IPS-20b (cell line): ENCODE results near the gene SND1.

Experiments used
- H3K27ac ChIP-seq: one replicate; pipeline ENCODE4 v1.5.1; 2013; ENCODE audit warnings: low read length
- H3K27me3 ChIP-seq: 2 replicates; pipeline ENCODE4 v1.6.1; 2013; ENCODE audit warnings: mild to moderate bottlenecking, low read length, inconsistent platforms; ENCODE audit not compliant: insufficient read depth
- H3K36me3 ChIP-seq: 2 replicates; pipeline ENCODE4 v1.6.1; 2013; ENCODE audit warnings: low read depth, mild to moderate bottlenecking, inconsistent platforms, low read length, moderate library complexity; ENCODE audit not compliant: insufficient read depth
- H3K4me1 ChIP-seq: 2 replicates; pipeline ENCODE4 v1.6.1; 2013; ENCODE audit warnings: mild to moderate bottlenecking, control low read depth, inconsistent platforms, low read length, moderate library complexity; ENCODE audit not compliant: insufficient read depth
- H3K4me3 ChIP-seq: 2 replicates; pipeline ENCODE4 v1.5.1; 2013; ENCODE audit warnings: mild to moderate bottlenecking, low read length, inconsistent platforms
- H3K9ac ChIP-seq: 2 replicates; pipeline ENCODE4 v1.6.1; 2013; ENCODE audit warnings: low read depth, mild to moderate bottlenecking, inconsistent platforms, low read length, moderate library complexity
- H3K9me3 ChIP-seq: 2 replicates; pipeline ENCODE4 v1.6.1; 2013; ENCODE audit warnings: mild to moderate bottlenecking, low read depth, low read length, inconsistent platforms; ENCODE audit not compliant: insufficient read depth

The SND1 gene

DNA sequence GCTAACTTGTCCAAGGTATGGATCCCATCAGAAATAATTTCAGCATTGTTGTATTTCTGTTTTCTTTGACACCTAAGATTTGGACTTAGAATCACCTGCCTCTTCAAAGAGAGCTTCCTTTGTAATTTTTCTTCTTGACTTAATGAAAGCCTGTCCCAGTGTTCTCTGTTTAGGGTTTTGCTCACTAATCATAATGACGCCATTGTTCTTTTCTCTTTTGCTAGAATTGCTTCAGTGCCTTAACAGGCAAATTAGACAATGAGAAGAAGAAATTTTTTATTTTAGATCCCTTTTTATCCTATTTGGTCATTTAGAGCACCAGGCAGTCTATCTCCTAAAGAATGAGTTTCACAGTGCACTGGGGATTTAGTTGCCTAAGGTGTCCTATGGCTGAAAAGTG lies 128.5 kb downstream of the SND1 start:
- H3K4me3 ChIP-seq = no peak overlapping the region
- H3K27me3 ChIP-seq = no peaks in the 10 kb centered on the region
- no peak overlapping the region for H3K27ac ChIP-seq
- H3K9ac ChIP-seq = no peak overlapping the region
- peaks cover 6% of the 10 kb centered on the region; the same call in 1 of the 2 replicates for H3K36me3 ChIP-seq
- H3K4me1 ChIP-seq = peaks cover 21% of the 10 kb centered on the region
- H3K9me3 ChIP-seq = no peaks in the 10 kb centered on the region

DNA sequence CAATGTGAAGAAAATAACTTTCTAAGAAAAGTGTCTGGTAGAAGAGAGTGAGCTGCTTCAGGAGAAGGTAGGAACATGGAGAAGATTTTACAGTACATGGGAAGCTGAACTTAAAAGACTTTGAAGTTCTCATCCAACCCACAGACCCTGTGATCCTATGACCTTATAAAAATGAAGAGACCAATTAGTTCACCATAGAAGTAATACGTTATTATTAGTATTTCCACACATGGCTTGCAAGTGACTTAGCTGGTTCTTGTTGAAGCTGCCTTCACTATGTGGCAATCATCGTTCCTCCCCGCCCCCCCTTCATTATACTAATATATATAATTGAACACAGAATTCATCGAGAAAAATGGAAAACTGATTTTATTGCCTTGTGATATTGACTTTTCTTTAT lies 129.1 kb downstream of the SND1 start:
- Histone ChIP-seq H3K4me3 (no peak overlapping the region), H3K9me3 (no peaks in the 10 kb centered on the region), H3K36me3 (peaks cover 6% of the 10 kb centered on the region; the same call in 1 of the 2 replicates), H3K27ac (no peak overlapping the region), H3K9ac (no peak overlapping the region), H3K27me3 (no peaks in the 10 kb centered on the region), H3K4me1 (peaks cover 21% of the 10 kb centered on the region)

DNA sequence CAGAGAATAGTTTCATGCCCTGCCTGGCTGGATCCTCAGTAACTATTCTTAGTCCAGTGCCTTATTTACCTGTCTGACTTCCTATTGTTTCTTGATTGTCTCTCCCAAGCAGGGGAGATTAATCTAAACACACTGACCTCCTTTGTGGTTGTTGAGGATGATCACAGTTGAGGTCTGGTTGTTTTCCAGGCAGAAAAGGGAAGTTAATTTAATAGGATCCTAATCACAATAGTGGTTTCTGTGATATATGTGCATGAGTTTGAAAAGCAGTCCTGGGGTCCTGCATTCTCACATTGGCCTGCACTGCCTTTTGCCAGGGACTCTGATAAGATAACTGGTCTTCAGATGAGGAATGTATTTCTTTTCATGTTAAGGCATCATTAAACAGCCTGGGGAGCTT lies 130.1 kb downstream of the SND1 start:
- H3K4me1 ChIP-seq = peaks cover 21% of the 10 kb centered on the region

DNA sequence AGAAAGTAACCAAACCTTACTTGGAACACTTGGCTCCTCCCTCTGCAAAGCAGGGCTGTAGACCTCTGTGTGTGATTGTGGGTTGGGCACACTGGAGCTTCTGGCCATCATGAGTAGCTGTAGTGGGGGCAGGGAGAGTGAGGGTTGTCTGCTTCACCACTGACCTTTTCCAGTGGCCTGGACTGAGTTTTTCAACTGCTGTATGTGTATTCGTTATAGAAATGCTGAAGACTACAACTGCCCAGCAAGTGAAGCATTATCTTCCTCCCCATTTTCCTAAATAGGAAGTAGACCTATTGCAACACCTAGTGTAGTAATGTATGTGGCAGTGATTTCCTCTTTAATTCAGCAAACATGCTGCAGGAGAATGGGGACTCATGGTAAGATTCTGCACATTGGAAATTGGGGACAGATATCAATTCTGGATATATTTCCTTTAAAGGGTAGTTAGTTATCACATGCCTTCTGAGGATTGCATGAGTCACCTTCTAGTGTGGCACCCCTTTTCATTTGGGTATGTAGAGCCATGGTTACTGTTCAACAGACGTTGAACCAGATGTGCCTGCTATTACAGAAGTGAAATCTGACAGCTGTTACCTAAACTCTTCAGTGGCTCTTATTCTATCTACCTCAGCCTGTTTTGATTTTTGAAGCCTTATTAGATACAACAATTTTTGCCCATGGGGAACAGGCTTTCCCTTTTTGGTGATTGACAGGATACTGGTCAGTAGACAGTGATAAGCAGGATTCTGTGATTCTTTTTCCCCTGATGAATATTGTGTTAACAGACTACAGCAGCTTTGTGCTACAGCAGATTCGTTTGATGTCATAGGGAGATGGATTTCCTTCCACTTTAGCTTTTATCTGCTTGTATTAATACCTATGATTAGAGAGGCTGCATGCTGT lies 130.9 kb downstream of the SND1 start:
- peaks cover 6% of the 10 kb centered on the region; the same call in 1 of the 2 replicates for H3K36me3 ChIP-seq
- no peak overlapping the region for H3K4me3 ChIP-seq
- H3K27me3 ChIP-seq = no peaks in the 10 kb centered on the region
- no peak overlapping the region for H3K27ac ChIP-seq
- peaks cover 27% of the 10 kb centered on the region for H3K4me1 ChIP-seq
- H3K9ac ChIP-seq = no peak overlapping the region
- H3K9me3 ChIP-seq = no peaks in the 10 kb centered on the region

More for the DNA sequence above, 130.1 kb downstream of the SND1 start:
- no peak overlapping the region for H3K4me3 ChIP-seq
- no peaks in the 10 kb centered on the region for H3K27me3 ChIP-seq
- no peaks in the 10 kb centered on the region for H3K9me3 ChIP-seq
- no peak overlapping the region for H3K9ac ChIP-seq
- peaks cover 6% of the 10 kb centered on the region; the same call in 1 of the 2 replicates for H3K36me3 ChIP-seq
- no peak overlapping the region for H3K27ac ChIP-seq

DNA sequence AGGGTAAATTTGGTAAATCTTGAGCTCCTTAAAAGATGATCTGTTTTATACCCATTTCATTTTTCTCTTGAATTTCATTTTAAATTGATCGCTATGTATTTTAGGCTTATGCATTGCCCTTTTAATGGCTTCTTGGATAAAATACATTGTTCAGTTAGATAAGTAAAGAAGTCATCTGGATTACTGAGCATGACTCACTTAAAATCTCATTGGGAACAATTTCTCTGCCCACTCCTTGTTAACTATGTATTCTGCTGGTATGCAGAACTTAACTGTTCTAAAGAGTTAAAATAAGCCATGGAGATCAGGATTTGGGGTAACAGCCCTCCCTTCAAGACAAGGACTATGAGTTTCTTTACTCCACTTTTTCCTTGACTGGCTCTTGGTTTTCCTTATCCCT lies 134.2 kb downstream of the SND1 start:
- Histone ChIP-seq H3K27ac (no peak overlapping the region), H3K4me1 (peaks cover 23% of the 10 kb centered on the region), H3K9me3 (no peaks in the 10 kb centered on the region), H3K4me3 (no peak overlapping the region), H3K36me3 (peaks cover 6% of the 10 kb centered on the region; the same call in 1 of the 2 replicates), H3K27me3 (no peaks in the 10 kb centered on the region), H3K9ac (no peak overlapping the region)

DNA sequence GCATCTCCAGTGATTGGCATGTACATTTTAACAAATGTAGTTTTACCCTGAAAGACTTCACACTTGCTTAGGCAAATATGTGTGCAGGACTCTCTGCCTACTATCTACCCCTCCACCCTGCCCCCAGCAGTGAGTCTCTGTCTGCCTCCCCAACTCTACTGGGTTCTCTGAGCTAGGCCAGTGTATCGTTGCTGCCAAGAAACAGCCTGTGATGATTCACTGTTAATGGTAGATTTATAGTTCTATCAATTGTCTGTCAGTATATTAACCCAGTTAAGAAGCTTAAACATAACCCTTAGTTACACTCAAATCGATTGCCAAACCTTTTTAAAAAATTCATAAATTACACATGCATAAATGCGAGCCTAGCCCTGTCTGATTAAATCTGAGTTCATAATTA lies 137.0 kb downstream of the SND1 start:
- Histone ChIP-seq H3K4me1 (peaks cover 6% of the 10 kb centered on the region; the same call in 1 of the 2 replicates), H3K27me3 (no peaks in the 10 kb centered on the region), H3K36me3 (peaks cover 6% of the 10 kb centered on the region; the same call in 1 of the 2 replicates), H3K9me3 (no peaks in the 10 kb centered on the region), H3K9ac (no peak overlapping the region), H3K4me3 (no peak overlapping the region), H3K27ac (no peak overlapping the region)

DNA sequence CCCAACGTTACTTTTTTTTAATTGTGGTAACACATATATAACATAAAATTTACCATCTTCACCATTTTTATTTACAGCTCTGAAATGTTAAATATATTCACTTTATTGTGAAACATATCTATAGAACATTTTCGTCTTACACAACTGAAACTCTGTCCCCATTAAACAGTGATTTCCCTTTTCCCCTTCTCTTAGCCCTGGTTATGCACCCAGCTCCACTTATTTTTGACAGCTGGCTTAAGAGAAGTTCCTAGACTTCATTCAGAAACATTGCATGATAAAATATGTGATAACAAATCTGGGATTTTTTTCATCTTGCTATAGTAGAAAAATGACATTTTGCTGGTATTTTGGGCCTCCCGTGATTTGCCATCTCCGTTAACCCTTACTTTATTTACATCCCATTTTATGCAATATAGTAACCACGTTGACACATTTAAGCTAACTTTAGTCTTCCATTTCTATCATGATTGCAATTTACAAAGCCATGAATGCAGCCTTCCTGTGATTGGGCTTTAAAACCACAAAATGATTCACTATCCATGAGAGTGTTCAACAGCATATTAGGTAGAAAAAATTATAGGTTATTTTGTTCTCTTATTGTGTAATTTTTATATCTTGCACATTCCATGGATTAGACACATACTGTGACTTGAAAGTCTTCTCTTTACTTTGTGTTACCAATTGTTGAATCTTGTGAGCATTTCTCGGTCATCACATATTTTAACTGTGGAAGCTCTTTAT lies 139.6 kb downstream of the SND1 start:
- H3K27me3 ChIP-seq = no peaks in the 10 kb centered on the region
- no peak overlapping the region for H3K9ac ChIP-seq
- H3K4me3 ChIP-seq = no peak overlapping the region
- H3K36me3 ChIP-seq = no peaks in the 10 kb centered on the region
- no peak overlapping the region for H3K27ac ChIP-seq
- no peaks in the 10 kb centered on the region for H3K9me3 ChIP-seq
- H3K4me1 ChIP-seq = peaks cover 6% of the 10 kb centered on the region; the same call in 1 of the 2 replicates

GRCh38 chr7:127792528-127793342 lies 140.7 kb downstream of the SND1 start:
- H3K36me3 ChIP-seq = no peaks in the 10 kb centered on the region
- H3K9ac ChIP-seq = no peak overlapping the region
- H3K27ac ChIP-seq = no peak overlapping the region
- no peaks in the 10 kb centered on the region for H3K9me3 ChIP-seq
- H3K27me3 ChIP-seq = no peaks in the 10 kb centered on the region
- no peak overlapping the region for H3K4me3 ChIP-seq
- H3K4me1 ChIP-seq = peaks cover 5% of the 10 kb centered on the region; the same call in 1 of the 2 replicates

- Histone ChIP-seq H3K27ac (no peak overlapping the region), H3K9ac (no peak overlapping the region), H3K9me3 (no peaks in the 10 kb centered on the region), H3K36me3 (no peaks in the 10 kb centered on the region), H3K4me3 (no peak overlapping the region), H3K4me1 (peaks cover 9% of the 10 kb centered on the region; the same call in 1 of the 2 replicates), H3K27me3 (no peaks in the 10 kb centered on the region)
Measured at GRCh38 chr7:127793582-127793981, 141.6 kb downstream of the SND1 start.

- Histone ChIP-seq H3K9me3 (no peaks in the 10 kb centered on the region), H3K36me3 (no peaks in the 10 kb centered on the region), H3K4me3 (no peak overlapping the region), H3K4me1 (peaks cover 14% of the 10 kb centered on the region), H3K9ac (no peak overlapping the region), H3K27me3 (no peaks in the 10 kb centered on the region), H3K27ac (no peak overlapping the region)
Measured at GRCh38 chr7:127794136-127794535, 142.1 kb downstream of the SND1 start.

DNA sequence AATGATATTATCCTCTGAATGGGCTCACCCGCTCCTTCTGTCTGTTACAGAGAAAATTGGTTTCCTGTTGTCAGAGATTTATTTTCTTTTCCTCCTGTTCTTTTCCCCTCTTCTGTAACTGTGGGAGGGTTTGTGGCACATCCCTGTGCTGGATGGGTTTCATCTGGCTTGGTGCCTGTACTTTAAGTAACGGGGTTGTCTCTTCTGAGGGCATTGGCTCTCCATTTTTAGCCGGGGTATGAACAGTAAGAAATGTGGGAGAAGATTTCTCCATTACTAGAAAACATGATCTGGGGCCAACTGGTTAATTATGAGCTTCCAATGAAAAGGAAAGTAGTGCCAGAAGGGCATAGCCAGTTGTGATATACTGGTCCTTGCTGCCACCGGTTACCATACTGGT lies 142.6 kb downstream of the SND1 start:
- no peaks in the 10 kb centered on the region for H3K9me3 ChIP-seq

More for the DNA sequence above, 142.6 kb downstream of the SND1 start:
- H3K9ac ChIP-seq = no peak overlapping the region
- no peaks in the 10 kb centered on the region for H3K27me3 ChIP-seq
- no peak overlapping the region for H3K4me3 ChIP-seq
- H3K4me1 ChIP-seq = peaks cover 19% of the 10 kb centered on the region
- H3K27ac ChIP-seq = no peak overlapping the region
- no peaks in the 10 kb centered on the region for H3K36me3 ChIP-seq
